ENCODE results near the gene NKX3-2. TPM values are rescaled to one million over a fixed set of nuclear protein-coding genes. Genes with fewer than 3 reads are reported as not detected.

Gene NKX3-2
- total RNA-seq, 2 donors from 2014 or later, result not detected

GRCh38 chr4:13541720-13542576, 2.4 kb downstream of the NKX3-2 start:
- ATAC-seq (peak; percentile 49), DNase-seq (peak in 1 of 3 donors; percentile 27)
- Mint-ChIP-seq H3K27ac (no peak overlapping the region), H3K4me3 (peak overlapping the region; percentile 76), H3K4me1 (peaks cover 20% of the 10 kb centered on the region), H3K27me3 (peaks cover 78% of the 10 kb centered on the region), H3K36me3 (ENCODE audit: low read depth) (peaks cover 10% of the 10 kb centered on the region)
- peaks cover 9% of the 10 kb centered on the region for H3K9me3 ChIP-seq (ENCODE audit: control insufficient read depth, low read length, poor library complexity, severe bottlenecking)

- Mint-ChIP-seq H3K4me3 (peak overlapping the region; percentile 33), H3K27ac (no peak overlapping the region), H3K4me1 (peaks cover 15% of the 10 kb centered on the region), H3K36me3 (ENCODE audit: low read depth) (peaks cover 6% of the 10 kb centered on the region), H3K27me3 (peaks cover 78% of the 10 kb centered on the region)
- DNase-seq (no peak), ATAC-seq (no peak)
- peaks cover 11% of the 10 kb centered on the region for H3K9me3 ChIP-seq (ENCODE audit: control insufficient read depth, low read length, poor library complexity, severe bottlenecking)
These were observed 3.1 kb downstream of the NKX3-2 start for GRCh38 chr4:13541176-13541604.

- Mint-ChIP-seq H3K27ac (no peak overlapping the region), H3K4me3 (no peak overlapping the region)
These were observed 3.7 kb downstream of the NKX3-2 start for GRCh38 chr4:13540446-13541175.

GRCh38 chr4:13539619-13540445, 4.5 kb downstream of the NKX3-2 start:
- peaks cover 10% of the 10 kb centered on the region for H3K9me3 ChIP-seq (ENCODE audit: control insufficient read depth, low read length, poor library complexity, severe bottlenecking)
- H3K36me3 Mint-ChIP-seq (ENCODE audit: low read depth), result peaks cover 4% of the 10 kb centered on the region

More at GRCh38 chr4:13540446-13541175, 3.7 kb downstream of the NKX3-2 start:
- Mint-ChIP-seq H3K27me3 (peaks cover 80% of the 10 kb centered on the region), H3K36me3 (ENCODE audit: low read depth) (peaks cover 4% of the 10 kb centered on the region), H3K4me1 (peaks cover 15% of the 10 kb centered on the region)
- ATAC-seq (no peak), DNase-seq (no peak)
- peaks cover 10% of the 10 kb centered on the region for H3K9me3 ChIP-seq (ENCODE audit: control insufficient read depth, low read length, poor library complexity, severe bottlenecking)

GRCh38 chr4:13539047-13539618, 5.2 kb downstream of the NKX3-2 start:
- peaks cover 87% of the 10 kb centered on the region for H3K27me3 Mint-ChIP-seq
- H3K27ac Mint-ChIP-seq, result peak overlapping the region; percentile 6
- peaks cover 12% of the 10 kb centered on the region for H3K4me1 Mint-ChIP-seq
- peaks cover 10% of the 10 kb centered on the region for H3K9me3 ChIP-seq (ENCODE audit: control insufficient read depth, low read length, poor library complexity, severe bottlenecking)
- no peak for DNase-seq
- H3K4me3 Mint-ChIP-seq, result peak overlapping the region; percentile 16
- H3K36me3 Mint-ChIP-seq (ENCODE audit: low read depth), result peaks cover 4% of the 10 kb centered on the region
- no peak for ATAC-seq

More at GRCh38 chr4:13539619-13540445, 4.5 kb downstream of the NKX3-2 start:
- H3K4me1 Mint-ChIP-seq, result peaks cover 11% of the 10 kb centered on the region
- ATAC-seq, result no peak
- no peak overlapping the region for H3K4me3 Mint-ChIP-seq
- peaks cover 81% of the 10 kb centered on the region for H3K27me3 Mint-ChIP-seq
- no peak for DNase-seq
- H3K27ac Mint-ChIP-seq, result peak overlapping the region; percentile 6

GRCh38 chr4:13538427-13538973, 5.8 kb downstream of the NKX3-2 start:
- peaks cover 10% of the 10 kb centered on the region for H3K9me3 ChIP-seq (ENCODE audit: control insufficient read depth, low read length, poor library complexity, severe bottlenecking)
- H3K4me3 Mint-ChIP-seq, result peak overlapping the region; percentile 16
- peaks cover 11% of the 10 kb centered on the region for H3K4me1 Mint-ChIP-seq
- peaks cover 92% of the 10 kb centered on the region for H3K27me3 Mint-ChIP-seq
- peak overlapping the region; percentile 6 for H3K27ac Mint-ChIP-seq
- ATAC-seq (no peak), DNase-seq (no peak)
- peaks cover 4% of the 10 kb centered on the region for H3K36me3 Mint-ChIP-seq (ENCODE audit: low read depth)

GRCh38 chr4:13537832-13538177, 6.5 kb downstream of the NKX3-2 start:
- Mint-ChIP-seq H3K36me3 (ENCODE audit: low read depth) (peaks cover 4% of the 10 kb centered on the region), H3K27me3 (peaks cover 90% of the 10 kb centered on the region), H3K27ac (no peak overlapping the region), H3K4me1 (peaks cover 10% of the 10 kb centered on the region), H3K4me3 (no peak overlapping the region)
- peaks cover 10% of the 10 kb centered on the region for H3K9me3 ChIP-seq (ENCODE audit: control insufficient read depth, low read length, poor library complexity, severe bottlenecking)
- no peak for DNase-seq
- ATAC-seq, result no peak

GRCh38 chr4:13537011-13537831, 7.1 kb downstream of the NKX3-2 start:
- peaks cover 10% of the 10 kb centered on the region for H3K9me3 ChIP-seq (ENCODE audit: control insufficient read depth, low read length, poor library complexity, severe bottlenecking)

GRCh38 chr4:13536607-13537006, 7.7 kb downstream of the NKX3-2 start:
- Mint-ChIP-seq H3K4me1 (peaks cover 7% of the 10 kb centered on the region), H3K27ac (peak overlapping the region; percentile 14), H3K4me3 (no peak overlapping the region), H3K27me3 (peaks cover 92% of the 10 kb centered on the region), H3K36me3 (ENCODE audit: low read depth) (peaks cover 4% of the 10 kb centered on the region)
- ATAC-seq (no peak), DNase-seq (no peak)
- H3K9me3 ChIP-seq (ENCODE audit: control insufficient read depth, low read length, poor library complexity, severe bottlenecking), result peaks cover 10% of the 10 kb centered on the region

More at GRCh38 chr4:13537011-13537831, 7.1 kb downstream of the NKX3-2 start:
- Mint-ChIP-seq H3K4me3 (peak overlapping the region; percentile 41), H3K27me3 (peaks cover 91% of the 10 kb centered on the region), H3K27ac (peak overlapping the region; percentile 32), H3K36me3 (ENCODE audit: low read depth) (peaks cover 4% of the 10 kb centered on the region), H3K4me1 (peaks cover 10% of the 10 kb centered on the region)
- no peak for ATAC-seq
- no peak for DNase-seq

GRCh38 chr4:13535708-13536361, 8.5 kb downstream of the NKX3-2 start:
- Mint-ChIP-seq H3K27ac (peak overlapping the region; percentile 14), H3K4me1 (peaks cover 5% of the 10 kb centered on the region), H3K27me3 (peaks cover 92% of the 10 kb centered on the region), H3K36me3 (ENCODE audit: low read depth) (peaks cover 4% of the 10 kb centered on the region), H3K4me3 (peak overlapping the region; percentile 66)
- ATAC-seq (no peak), DNase-seq (no peak)
- H3K9me3 ChIP-seq (ENCODE audit: control insufficient read depth, low read length, poor library complexity, severe bottlenecking), result peaks cover 10% of the 10 kb centered on the region

GRCh38 chr4:13535118-13535517, 9.2 kb downstream of the NKX3-2 start:
- H3K4me3 Mint-ChIP-seq, result peak overlapping the region; percentile 66
- DNase-seq (no peak), ATAC-seq (no peak)
- peaks cover 4% of the 10 kb centered on the region for H3K36me3 Mint-ChIP-seq (ENCODE audit: low read depth)
- peaks cover 10% of the 10 kb centered on the region for H3K9me3 ChIP-seq (ENCODE audit: control insufficient read depth, low read length, poor library complexity, severe bottlenecking)
- H3K27me3 Mint-ChIP-seq, result peaks cover 92% of the 10 kb centered on the region
- peak overlapping the region; percentile 14 for H3K27ac Mint-ChIP-seq
- peaks cover 4% of the 10 kb centered on the region for H3K4me1 Mint-ChIP-seq

Data from T-helper 17 cell (primary cell).